HT1080 (cell line): ENCODE results near the gene DOCK2. TPM values are rescaled to one million over a fixed set of nuclear protein-coding genes. Genes with fewer than 3 reads are reported as not detected.

Source experiments
- DNase-seq: peaks from one replicate; pipeline ENCODE4 v3.0.0-alpha.2; 2015; ENCODE audit warnings: low read depth
- total RNA-seq: library from RNA; depleted of rRNA; stranded (reverse); fragments of >200 nt; shearing (Covaris generic); gene quantifications from 2 replicates; pipeline ENCODE4 v1.2.3, GENCODE V29; 2014

DOCK2 gene
- total RNA-seq, 1 experiment from 2014 or later = 2.1 TPM

DNA sequence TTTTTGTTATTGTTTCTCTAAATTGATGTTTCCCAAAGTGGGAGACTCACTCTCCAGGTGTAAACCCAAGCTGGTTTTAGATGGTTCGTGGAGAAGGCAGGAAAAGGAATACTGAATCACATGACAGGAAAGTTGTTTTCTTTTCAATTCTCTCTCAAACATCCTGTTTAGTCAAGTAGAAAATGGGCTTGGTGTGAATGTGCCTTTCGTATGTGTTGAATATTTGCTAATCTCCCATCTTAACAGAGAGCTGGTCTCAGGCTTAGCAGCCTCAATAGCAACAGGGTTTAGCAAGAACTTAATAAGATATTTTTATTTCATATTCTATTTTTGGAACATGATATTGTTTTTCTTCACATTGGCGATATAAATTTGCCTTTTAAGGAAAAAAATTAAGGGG lies 223.5 kb downstream of the DOCK2 start:
- no peak for DNase-seq

- no peak for DNase-seq
Measured at GRCh38 chr5:169861433-169861832, 224.4 kb downstream of the DOCK2 start.

DNA sequence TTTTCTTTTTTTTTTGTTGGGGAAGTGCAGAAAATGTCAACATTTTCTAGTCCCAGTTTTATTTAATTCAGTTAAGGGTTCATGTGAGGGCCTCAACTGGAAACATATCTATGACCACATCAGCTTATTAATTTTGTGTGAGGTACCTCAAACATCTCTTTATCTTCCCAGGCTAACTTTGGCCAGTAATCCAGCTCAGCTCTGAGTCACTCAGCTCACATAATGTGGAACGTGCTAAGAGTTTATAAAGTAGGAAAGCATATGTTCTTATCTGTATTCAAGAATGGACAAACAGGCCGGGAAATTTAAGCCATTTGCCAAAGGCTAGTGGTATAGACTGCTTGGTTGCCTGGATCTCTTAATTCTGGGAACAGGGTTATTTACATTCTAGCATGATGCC lies 224.9 kb downstream of the DOCK2 start:
- peak; percentile 27 for DNase-seq

GRCh38 chr5:169862391-169862811 lies 225.3 kb downstream of the DOCK2 start:
- no peak for DNase-seq

DNA sequence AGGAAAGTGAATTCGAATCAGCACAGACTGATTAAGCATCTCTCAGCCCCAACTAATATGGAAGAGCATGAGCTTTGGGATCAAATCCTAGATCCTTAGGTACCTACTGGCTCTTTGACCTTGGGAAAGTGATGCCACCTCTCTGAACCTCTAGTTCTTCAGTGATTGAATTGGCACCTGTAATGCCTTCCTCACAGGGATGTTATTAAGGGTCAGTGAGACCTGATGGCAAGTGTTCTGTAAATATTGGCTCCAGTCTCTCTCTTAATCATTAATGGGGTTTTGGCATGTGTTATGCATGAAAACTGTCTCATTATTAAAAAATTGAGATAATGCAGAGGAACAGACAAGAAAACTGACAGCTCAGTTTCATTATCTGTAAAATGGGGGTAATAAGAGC lies 227.4 kb downstream of the DOCK2 start:
- DNase-seq = no peak

DNA sequence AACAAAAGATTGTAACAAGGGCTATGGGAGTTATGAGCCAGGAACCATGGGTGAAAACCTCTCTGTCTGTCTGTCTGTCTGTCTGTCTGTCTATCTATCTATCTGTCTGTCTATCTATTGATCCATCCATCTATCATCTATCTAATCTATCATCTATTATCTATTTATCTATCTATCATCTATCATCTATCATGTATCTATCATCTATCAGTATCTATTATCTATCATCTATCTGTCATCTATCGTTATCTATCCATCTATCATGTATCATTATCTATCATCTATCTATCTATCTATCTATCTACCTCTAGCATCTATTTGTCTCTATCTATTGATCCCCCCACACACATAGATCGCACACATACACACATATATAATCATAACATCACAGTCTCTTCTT lies 230.3 kb downstream of the DOCK2 start:
- DNase-seq = no peak

DNA sequence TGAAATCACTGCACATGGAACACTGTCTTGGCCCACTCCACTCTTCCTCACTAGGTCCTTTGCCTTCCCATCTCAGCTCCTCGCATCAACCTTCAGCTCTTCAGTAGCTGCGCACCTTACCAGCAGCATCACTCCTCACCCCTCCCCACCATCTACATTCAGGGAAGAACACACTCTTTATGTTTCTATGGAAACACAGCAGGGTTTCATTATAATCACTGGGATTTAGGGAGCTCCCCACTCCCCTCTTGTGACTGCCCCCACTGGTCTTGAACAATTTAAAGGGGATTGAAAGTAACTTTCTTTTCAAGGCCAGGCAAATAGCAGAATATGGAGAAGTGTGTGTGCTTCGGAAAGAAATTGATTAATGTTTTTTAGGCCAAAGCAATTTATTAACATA lies 232.0 kb downstream of the DOCK2 start:
- no peak for DNase-seq

GRCh38 chr5:169870211-169870610 lies 233.1 kb downstream of the DOCK2 start:
- DNase-seq = no peak

- no peak for DNase-seq
Measured at GRCh38 chr5:169871826-169872490, 234.9 kb downstream of the DOCK2 start.

DNA sequence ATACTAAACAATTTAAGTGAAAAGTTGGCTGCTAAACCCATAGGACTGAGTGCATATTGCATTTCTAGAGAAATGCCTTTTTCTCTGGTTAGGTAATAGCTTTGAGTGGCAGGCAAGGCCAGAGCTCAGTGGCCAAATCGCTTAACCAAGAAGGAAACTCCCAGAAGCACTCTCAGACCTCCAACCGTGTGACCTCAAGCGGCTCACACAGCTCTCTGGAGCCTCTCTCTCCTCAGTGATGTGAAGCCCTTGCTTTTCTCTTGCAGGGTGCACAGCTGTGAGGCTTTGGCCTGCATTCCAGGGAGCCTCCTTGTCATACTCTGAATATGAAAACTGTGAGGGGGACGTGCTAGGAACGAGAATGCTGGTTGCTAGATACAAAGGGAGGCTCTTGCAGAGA lies 236.6 kb downstream of the DOCK2 start:
- DNase-seq = no peak

GRCh38 chr5:169874621-169875020 lies 237.5 kb downstream of the DOCK2 start:
- no peak for DNase-seq

- no peak for DNase-seq
Measured at GRCh38 chr5:169875091-169875728, 238.1 kb downstream of the DOCK2 start.

GRCh38 chr5:169875731-169876130 lies 238.7 kb downstream of the DOCK2 start:
- DNase-seq = no peak

DNA sequence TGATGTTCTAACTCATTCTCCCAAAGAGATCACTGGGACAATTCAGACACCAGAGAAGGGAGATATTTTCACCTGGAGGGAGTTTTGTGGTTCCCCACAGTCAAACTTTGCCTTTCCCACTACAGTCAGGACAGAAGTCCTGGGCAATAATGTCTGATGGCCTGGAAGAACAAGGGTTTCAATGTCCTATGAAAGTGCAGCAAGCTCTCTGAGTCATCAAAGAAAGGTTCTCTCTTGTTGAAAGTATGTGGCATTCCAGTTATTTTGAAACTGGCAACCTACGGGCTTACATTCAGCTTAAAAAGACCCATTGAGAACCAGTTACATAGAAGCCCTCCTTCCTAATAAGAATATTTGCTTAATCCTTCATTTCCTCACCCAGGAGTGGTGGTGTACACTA lies 239.3 kb downstream of the DOCK2 start:
- peak; percentile 38 for DNase-seq

- DNase-seq = no peak
Measured at GRCh38 chr5:169880012-169880663, 243.1 kb downstream of the DOCK2 start.

DNA sequence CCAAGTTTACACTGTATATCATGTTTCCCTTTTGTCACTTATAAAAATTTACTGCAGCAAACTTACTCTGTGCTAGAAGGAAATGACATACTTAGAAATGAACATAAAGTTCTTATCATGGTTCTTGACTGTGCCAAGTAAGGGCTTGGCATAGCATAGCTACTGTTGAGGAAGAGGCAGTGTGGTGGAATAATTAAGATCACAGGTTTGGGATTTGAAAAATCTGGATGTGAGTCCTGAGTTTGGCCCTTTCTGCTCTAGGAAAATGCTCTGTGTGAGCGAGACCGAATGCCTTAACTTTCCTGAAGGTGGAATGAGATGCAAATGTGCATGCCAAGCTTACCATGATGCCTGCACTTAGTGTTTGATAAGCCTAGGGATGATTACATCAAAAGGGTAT lies 243.7 kb downstream of the DOCK2 start:
- DNase-seq = no peak

GRCh38 chr5:169881702-169882303 lies 244.7 kb downstream of the DOCK2 start:
- no peak for DNase-seq

GRCh38 chr5:169886033-169886432 lies 249.0 kb downstream of the DOCK2 start:
- no peak for DNase-seq

GRCh38 chr5:169886677-169887076 lies 249.6 kb downstream of the DOCK2 start:
- no peak for DNase-seq

DNA sequence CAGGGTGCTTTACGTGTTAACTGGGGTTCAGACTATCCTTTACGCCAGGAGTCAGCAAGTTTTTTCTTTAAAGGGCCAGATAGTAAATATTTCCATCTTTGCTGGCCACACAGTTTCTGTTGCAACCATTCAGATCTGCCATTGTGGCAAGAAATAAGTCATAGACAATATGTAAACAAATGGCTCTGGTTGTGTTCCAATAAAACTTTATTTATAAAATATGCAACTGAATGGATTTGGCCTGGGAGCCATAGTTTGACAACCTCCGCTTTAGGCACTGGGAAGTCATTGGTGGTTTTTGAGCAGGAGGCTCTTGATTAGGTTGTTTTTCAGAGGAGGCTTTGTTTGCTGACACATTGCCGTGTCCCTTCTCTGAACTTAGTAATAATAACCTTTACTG lies 252.5 kb downstream of the DOCK2 start:
- no peak for DNase-seq

DNA sequence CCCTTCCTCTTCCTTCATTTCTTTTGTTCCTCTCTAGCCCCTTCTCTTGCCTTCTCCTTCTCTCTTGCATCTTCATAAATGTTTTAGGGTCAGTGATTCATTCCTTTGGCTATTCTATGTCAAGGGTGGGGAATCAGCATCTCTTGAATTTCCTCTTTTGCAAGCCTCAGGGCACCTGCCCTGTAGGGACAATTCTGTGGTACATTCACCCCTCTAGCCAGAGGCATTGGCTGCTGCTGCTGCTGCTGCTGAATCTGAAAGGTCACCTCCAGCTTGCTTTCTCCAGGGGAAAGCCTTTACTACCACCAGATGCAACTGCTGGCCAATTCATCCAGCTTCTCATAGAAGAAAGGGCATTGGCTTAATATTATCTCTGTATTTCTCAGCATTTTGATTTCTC lies 255.9 kb downstream of the DOCK2 start:
- DNase-seq = peak; percentile 9

DNA sequence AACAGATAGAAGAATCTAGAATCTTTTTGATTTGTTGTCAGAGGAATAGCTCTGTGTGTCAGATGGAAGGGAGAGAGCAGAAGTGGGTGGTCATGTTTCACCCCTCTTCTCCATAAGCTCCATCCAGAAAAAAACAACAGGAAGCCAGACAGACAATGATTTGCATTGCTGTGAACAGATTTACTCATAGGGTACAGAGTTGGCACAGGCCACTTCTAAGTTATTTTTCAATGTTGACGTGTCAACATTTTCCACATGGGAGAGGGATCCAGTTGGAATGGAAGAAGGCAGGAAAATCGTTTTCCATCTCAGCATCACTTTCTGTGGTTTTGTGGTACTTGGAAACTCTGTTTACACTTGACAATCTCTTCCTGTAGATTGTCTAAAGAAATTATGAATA lies 256.5 kb downstream of the DOCK2 start:
- DNase-seq = peak; percentile 30
